NCI-H2196 (cell line): ENCODE data around the gene CD248.
"Not testable (repeated sequence)": the region's sequence is repeated elsewhere in the genome, so short reads cannot be mapped to it uniquely, and the experiment has no call there.

ENCODE experiments used
- DNase-seq: peaks from one replicate; lab custom pipeline; 2025; ENCODE audit not compliant: unreplicated experiment; lab: John Stamatoyannopoulos, UW

The CD248 gene

DNA sequence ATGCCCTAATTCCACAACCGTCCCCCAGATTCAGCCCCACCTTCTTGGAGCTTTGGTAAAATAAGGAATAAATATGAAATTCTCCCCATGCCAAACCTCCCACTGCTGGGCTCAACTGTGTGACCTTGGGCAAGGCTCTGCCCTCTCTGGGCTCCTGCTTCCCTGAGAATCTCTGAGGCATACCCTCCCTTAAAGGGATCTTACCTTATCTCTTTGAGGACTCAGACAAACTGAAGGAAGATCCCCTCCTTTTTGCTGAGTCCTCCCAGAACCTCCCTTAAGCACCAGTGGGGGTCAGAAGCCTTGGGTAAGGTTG, 2.7 kb downstream of the CD248 start:
- no peak for DNase-seq

DNA sequence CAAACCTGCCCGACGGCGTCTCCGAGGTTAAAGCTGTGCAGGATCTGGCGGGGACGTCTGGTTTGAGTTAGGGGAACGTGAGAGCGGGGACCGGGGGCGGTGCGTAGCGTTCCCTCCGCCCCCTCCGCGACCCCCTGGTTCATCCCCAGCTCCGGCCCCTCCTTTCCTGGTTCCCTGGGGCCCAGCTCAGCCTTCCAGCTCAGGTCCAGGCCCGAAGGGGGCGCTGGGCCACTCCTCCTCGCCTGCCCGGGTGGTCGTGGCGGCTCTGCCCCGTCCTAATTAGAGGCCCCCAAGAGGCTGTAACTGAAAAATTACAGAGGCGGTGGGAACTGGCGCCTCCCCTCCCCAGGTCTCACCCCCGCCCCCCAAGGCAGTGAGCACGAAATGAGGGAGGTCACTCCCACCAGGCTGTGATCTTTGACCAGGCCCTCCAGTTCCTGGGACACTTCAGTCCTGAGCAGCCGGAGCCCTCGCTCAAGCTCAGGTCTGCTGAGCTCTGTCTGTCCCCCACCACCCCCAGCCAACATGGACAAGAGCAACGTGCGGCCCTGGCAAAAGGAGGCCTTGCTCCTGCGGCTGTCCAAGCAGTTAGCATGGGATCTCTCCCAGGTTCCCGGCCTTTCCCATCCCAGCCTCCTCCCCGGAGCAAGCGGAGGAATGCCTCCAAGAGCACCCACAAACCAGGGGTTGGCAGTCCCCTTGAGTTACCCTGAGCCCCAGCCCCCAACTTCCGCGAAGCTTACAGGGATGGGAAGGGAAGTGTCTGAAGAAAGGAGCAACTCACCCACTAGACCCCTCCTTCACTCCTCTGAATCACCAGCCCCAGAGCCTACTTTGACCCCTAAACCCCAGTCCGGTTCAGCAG, 3.3 kb downstream of the CD248 start:
- no peak for DNase-seq

DNA sequence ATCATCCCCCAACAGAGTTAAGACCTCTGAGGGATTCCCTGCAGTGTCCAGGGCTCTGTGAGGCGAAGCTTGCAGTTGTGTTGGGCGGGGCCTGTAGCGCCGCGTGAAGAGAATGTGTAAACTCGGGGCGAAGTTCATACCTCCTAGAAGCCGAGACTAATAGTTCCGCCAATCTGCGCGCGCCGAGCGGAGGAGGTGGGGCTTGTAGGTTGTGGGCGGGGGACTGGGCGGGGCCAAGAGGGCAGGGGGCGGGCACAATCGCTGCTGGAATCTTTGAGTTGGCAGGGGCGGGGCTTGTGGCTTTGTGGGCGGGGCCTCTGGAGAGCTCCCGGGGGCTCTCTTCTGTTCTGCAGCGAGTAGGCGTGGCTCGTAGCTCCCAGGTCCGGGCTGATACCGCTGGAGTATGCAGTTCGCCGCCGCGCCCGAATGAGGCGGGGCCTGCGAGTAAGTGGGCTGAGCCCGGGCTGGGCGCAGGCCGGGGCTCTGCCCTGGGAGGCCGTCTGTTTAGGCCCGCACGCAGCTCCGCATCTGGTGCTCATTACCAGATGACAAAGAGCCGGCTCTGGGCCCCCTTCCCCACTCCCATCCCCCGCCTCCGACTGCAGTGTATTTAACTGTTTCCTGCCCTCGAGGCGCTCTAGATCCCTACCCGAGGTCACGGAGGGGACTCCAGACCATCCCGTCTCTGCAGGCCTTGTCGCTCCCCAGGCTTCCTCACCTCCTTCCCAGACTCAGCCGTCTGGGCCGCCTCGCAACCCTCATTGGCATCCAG, 4.1 kb downstream of the CD248 start:
- peak; percentile 97 for DNase-seq

DNA sequence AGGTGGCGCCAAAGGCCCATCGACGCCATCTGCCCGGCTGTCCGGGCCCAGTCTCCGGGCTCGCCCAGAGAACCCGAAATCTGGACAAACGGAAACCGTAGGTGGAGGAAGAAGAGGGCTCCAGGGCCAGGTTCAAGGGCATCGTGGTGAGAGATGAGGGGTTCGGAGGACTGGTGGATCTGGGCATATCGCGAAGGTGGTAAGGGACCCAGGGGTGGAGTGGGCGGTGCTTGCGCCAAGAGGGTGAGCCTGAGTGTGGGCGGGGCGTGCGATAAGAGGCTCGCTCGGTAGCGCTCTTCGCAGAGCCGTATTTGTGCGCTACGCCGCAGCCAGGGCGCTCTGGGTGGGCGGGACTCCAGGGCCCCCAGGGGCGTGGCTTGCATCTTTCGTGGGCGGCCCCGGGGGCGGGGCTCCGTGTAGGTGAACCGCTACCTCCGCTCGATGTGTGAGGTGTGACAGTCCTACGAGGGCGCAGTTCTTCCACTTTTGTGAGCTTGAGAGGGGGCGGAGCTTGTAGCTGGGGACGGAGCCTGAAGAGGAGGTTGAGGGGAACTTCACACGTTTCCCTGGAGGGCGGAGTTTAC, 4.8 kb downstream of the CD248 start:
- DNase-seq: peak; percentile 97

DNA sequence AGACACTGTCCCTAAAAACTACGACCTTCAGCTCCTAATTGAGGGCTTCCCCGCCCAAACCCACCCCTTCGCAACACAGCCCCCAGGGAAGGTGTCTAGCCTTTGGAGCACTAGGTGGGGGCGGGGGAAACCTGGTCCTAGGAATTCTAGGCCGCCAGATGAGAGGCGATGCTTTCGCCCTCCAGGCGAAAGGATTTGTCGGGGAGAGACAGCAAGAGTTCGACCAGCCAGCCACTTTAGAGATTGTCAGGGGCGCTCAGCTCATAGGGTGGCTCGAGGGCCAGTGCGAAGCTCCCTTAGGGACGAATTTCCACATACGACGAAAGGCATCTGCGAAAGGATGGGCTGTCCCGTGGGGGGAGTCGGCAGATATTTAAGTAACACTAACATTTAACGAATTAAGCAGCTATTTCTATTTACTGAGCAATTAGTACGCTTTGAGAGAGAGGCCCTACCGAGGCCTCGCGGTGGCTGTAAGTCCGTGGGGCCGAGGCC, 5.3 kb downstream of the CD248 start:
- DNase-seq: no peak

DNA sequence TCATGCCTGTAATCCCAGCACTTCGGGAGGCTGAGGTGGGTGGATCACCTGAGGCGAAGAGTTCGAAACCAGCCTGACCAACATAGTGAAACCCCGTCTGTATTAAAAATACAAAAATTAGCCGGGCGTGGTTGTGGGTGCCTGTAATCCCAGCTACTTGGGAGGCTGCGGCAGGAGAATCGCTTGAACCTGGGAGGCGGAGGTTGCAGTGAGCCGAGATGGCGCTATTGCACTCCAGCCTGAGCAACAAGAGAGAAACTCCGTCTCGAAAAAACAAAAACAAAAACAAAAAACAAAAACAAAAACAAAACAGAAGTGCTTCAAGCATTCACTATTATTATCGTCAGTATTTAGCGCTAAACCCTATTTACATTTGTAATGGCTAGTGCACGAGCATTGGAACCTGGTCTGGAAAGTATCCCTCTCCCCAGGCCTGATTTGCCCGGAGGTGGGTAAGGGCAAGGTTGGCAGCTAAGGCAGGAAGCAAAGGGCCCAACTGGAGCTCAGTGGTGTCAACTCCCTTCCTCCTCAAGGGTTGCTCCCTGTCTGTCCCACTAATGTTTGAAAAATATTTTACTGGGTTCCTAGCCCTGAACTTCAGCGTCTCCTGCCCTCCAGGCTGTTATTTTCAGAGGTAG, 5.9 kb downstream of the CD248 start:
- DNase-seq: not testable (repeated sequence)

DNA sequence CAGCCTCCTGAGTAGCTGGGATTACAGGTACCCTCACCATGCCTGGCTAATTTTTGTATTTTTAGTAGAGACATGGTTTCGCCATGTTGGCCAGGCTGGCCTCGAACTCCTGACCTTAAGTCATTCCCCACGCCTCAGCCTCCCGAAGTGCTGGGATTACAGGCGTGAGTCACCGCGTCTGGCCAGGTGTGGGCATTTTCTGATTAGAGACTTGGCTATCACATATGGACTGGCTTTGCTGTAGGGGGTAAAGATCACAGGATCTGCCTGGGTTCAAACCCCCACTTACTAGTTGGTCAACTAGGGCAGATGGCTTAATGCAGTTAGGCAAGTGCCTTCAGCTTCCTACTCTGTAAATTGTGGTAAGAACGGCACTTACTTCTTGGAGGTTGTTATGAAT, 6.5 kb downstream of the CD248 start:
- DNase-seq: no peak

DNA sequence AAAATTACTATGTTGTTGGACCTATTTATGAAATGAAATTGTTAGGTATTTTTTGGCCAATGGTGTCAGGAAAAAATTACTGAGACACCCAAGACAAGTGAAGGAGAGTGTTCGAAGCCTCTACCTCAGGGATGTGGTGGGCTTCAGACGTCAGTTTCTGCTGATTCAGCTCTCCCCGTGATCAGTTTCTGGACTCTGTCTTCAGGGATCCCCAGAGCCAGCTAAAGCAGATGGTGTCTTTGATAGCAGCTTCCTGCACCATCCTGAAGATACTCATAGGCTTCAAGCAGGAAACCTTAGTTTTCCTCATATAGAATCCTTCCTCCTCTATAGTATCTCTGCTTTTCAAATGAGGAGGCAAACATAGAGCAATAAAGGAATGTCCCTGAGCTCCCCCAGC, 7.4 kb downstream of the CD248 start:
- DNase-seq: no peak

DNA sequence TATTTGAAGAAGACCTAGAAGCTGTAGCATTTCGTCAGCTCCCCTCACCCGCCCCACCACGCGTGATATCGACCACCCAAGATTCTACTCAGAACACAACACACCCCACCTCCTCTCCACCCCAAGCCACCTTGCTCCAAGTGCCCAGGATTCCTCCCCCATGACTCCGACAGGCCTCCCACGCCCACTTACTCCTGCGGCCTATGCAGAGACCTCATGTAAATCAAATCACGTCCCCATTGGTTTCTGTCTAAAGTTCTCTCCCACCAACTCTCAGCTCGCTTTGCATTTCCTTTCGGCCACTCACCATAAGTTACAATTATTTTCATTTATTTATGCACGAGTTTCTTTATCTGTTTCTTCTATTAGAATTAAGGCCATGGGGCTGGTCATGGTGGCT, 14.2 kb downstream of the CD248 start:
- no peak for DNase-seq

DNA sequence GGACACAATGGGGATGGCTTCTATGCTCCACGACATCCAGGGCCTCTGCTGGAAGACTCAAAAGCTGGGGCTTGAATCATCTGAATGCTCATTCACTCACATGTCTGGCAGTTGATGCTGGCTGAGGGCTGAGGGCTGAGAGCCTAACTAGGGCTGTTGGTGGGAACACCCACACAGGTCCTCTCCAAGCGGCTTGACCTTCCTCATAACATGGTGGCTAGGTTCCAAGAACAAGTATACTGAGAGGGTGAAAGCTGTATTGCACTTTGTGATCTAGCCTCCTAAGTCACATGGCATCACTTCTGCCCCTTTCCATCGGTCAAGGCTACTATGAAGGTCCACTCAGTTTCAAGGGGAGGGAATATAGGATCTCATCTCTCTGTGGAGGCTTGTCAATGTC, 17.7 kb downstream of the CD248 start:
- no peak for DNase-seq

DNA sequence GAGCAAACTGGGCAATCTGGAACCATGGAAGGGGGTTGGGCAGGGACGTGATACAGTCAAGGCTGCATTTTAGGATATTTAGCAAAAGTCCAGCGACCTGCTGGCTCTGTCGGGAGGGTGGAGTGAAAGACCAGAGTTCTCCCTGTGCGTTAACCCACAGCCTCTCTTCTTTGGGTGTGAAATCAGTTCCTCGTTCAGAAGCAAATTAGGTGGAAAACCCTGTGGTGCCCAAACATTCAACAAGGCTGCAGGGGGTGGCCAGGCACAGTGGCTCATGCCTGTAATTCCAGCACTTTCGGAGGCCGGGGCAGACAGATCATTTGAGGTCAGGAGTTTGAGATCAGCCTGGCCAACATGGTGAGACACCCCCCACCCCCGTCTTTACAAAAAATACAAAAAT, 19.2 kb downstream of the CD248 start:
- DNase-seq: no peak

DNA sequence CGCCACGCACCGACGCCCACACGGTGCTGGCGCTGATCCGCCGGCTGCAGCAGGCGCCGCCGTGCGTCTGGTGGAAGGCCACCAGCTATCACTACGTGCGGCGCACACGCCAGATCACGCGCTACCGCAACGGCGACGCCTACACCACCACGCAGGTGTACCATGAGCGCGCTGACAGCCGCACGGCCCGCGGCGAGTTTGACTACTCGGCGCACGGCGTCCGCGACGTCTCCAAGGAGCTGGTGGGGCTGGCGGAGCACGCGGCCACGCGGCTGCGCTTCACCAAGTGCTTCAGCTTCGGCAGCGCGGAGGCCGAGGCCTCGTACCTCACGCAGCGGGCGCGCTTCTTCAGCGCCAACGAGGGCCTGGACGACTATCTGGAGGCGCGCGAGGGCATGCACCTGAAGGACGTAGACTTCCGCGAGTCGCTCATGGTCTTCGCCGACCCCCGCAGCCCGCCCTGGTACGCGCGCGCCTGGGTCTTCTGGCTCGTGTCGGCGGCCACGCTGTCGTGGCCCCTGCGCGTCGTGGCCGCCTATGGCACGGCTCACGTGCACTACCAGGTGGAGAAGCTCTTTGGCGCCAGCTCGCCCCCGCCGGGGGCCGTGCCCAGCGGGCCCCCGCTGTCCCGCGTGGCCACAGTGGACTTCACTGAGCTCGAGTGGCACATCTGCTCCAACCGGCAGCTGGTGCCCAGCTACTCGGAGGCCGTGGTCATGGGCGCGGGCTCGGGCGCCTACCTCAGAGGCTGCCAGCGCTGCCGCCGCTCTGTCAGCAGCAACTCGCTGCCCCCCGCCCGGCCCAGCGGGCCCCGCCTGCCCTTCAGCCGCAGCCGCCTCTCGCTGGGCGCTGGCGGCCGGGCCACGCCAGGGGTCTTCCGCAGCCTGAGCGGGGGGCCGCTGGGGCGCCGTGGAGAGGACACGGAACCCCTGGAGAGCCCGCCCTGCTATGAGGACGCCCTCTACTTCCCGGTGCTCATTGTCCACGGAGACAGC, 21.9 kb downstream of the CD248 start:
- DNase-seq: no peak

DNA sequence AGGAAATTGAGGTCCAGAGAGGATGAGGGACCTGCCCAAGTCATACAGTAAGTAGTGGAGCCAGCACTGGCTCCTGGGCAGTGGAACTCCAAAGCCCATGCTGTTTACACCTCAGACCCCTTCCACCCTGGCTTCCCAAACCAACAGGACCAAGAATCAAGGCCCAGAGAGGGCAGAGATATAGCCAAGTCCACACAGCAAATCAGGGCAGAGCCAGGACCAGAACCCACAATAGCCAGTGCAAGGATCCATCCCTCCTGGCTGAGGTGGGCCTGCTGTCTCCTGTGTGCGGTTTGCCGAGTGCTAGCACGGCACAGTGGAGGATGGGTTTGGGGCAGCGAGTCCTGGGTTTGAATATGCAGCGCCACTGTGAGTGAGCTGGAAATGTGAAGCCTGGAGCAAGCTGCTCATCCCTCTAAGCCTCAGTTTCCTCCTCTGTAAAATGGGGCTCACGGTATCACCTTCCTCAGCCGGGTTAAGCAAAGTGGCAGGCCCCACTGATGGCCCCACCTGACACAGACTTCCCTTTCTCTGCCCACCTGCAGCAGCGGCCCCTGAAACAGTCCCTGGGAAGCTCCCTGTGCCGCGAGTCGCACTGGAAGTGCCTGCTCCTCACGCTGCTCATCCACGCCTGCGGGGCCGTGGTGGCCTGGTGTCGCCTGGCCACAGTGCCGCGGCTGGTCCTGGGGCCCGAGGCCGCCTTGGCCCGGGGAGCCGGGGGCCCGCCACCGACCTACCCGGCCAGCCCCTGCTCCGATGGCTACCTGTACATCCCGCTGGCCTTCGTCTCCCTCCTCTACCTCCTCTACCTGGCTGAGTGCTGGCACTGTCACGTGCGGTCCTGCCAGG, 22.8 kb downstream of the CD248 start:
- no peak for DNase-seq

DNA sequence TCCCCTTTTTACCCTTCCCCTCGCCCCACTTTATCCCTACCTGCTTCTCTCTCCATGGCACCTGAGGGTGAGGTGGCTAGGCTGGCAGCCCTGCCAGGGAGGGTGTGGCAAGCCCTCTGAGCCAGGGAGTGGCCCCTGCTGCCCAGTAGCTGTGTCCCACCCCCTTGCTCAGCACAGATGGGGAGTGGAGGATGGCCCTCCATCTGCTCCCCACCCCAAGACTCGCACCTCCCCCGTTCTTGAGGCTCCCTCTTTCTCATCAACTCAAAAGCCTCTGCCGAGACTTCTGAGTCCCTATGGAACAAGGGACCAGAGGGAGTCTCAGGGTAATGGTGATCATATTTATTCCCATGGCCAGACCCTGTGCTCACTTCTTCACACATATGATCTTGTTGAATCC, 23.5 kb downstream of the CD248 start:
- no peak for DNase-seq

DNA sequence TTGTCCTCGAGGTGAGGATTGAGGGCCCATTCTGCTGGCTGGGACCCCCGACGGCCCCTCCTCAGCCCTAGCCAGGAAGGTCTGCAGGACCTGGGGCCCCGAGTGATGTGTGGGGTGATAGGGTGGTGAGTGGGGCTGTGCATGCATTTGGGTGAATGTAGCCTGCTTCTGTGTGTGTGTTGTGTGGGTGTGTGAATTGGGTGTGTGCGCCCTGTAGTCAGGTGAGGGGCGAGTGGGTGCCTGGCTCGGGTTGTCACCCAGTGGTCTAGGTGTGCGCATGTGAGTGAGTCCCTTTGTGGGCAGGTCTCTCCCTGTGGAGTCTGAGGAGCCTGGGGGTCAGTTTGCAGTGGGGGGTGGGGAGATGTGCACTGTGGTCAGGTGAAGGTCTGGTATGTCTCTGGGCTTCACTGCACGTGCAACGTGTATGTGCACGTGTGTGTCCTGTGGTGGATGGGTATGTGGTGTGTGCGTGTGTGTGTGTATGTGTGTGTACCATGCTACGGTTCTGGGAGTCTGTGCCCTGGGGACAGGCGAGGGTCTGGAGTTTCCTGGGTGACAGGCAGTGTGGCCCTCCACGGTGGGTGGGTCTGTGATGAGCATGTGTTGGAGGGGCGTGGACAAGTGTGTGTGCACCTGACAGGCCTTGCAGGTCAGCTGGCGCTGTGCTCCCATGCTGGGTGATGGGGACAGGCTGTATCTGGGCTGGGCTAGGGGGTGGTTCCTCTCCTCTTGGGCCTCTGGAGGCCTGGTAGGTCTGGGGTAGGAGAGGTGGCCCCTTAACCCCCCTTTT, 24.1 kb downstream of the CD248 start:
- DNase-seq: no peak

DNA sequence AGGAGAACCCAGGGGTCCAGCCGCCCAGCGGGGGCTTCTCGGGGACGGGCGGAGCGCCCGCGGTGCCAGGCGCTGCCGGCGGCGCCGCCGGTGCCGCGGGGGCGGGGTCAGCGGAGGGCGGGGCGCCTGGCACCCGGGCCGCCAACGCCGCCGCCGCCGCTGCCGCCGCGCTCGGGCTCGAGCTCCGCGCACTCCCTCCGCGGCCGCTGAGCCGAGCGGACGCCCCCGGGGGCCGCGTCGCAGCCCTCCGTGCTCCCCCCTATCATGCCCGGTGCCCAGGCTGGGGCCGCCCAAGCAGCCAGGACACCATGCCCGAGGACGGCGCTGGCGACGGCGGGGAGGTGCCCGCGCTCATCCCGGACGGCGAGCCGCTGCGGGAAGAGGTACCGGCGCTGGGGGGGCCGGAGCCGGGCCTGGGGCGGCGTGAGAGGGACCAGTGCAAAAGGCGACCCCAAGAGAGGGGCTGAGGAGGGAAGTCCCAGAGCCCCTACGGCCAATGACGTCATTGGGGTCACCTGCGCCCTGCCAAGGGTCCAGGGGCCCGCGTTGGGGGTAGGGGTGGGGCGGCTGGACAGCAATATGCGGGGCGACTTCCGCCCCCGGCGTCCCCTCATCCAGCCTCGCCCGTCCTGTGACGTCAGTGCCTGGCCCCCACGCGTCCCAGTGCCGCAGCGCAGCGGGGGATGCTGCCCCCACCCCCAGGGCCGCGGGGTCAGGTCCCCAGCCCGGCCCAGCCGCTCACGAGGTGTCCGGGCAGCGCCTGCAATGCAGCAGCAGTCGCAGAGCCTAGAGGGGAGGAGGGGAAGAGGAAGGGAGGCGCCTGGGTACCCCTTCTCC, 24.9 kb downstream of the CD248 start, which contains the start of gene TMEM151A:
TSS of gene TMEM151A (plus strand) at position 189 of the 837 bp plus-strand sequence. CDS start at position 309, 120 bp downstream.
- peak; percentile 53 for DNase-seq

DNA sequence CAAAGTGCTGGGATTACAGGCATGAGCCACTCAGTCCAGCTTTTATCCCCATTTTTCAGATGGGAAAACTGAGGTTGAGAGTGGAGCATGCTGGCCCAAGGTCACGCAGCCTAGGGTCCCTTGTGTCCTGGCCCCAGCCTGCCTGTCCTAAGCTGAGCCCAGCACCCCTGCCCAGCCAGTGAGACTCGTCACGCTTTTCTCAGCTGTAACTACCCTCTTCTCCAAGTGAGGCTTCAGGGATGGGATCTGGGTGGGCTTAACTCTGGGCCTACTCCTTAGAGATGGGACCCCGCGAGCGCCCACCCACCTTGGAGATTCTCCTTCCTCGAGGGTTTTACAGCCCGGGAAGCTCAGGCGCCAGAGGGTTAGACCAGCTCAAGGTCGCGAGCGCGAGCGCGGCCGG, 25.5 kb downstream of the CD248 start:
- no peak for DNase-seq

DNA sequence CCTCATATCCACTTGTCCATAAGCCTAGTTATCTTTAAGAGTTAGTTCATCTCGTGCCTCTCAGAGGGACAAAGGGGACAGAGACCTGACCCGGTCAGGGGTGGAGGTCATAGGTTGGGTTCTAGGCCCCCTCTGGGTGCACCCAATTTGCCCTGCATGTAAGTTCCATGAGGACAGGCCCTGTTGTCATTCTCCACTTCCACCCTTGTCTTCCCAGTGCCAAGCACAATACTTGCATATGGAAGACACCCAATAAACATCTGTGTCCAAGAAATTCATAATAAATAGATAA, 26.6 kb downstream of the CD248 start:
- DNase-seq: no peak
